ENCODE measurements around the gene FLT4.

- TF ChIP-seq EZH2phosphoT487 (IDR thresholded peaks at IDR 0.05; ENCODE audit: low read depth) (no peak), CTCF (IDR thresholded peaks at IDR 0.05; ENCODE audit: low read depth, low read length) (no peak)
Measured at GRCh38 chr5:180647941-180648500, 1.4 kb downstream of the FLT4 start.
